WERI-Rb-1 (cell line): ENCODE results near the gene PDE10A.

Experiments used
- DNase-seq: peaks from one replicate; pipeline ENCODE4 v3.0.0-alpha.2; 2020
- H3K27ac ChIP-seq: fragments of 250-450 bp; sonication (Bioruptor Pico); 2 replicates; pipeline ENCODE4 v1.5.1; 2020; ENCODE audit warnings: mild to moderate bottlenecking, moderate library complexity
- H3K27me3 ChIP-seq: fragments of 250-450 bp; sonication (Bioruptor Pico); 2 replicates; pipeline ENCODE4 v1.5.1; 2021; ENCODE audit warnings: mild to moderate bottlenecking, low read depth, moderate library complexity; ENCODE audit not compliant: insufficient read depth, severe bottlenecking
- H3K36me3 ChIP-seq: fragments of 250-450 bp; sonication (Bioruptor Pico); 2 replicates; pipeline ENCODE4 v1.5.1; 2020; ENCODE audit warnings: mild to moderate bottlenecking, moderate library complexity
- H3K4me3 ChIP-seq: 2 replicates; pipeline ENCODE4 v1.5.1; 2011; ENCODE audit warnings: low read depth, mild to moderate bottlenecking, control low read depth, low read length
- H3K9me3 ChIP-seq: fragments of 250-450 bp; sonication (Bioruptor Pico); 2 replicates; pipeline ENCODE4 v1.5.1; 2021; ENCODE audit warnings: mild to moderate bottlenecking, moderate library complexity; ENCODE audit not compliant: severe bottlenecking
- CTCF ChIP-seq: IDR thresholded peaks from 2 replicates; pipeline ENCODE4 v1.5.1; 2011; ENCODE audit warnings: low read depth, mild to moderate bottlenecking, control low read depth, inconsistent platforms, low read length

The PDE10A gene

GRCh38 chr6:165644586-165645266 is 18.3 kb downstream of the PDE10A start:
- H3K4me3 ChIP-seq: no peak overlapping the region

GRCh38 chr6:165643015-165643414 is 20.0 kb downstream of the PDE10A start:
- Histone ChIP-seq H3K9me3 (no peaks in the 10 kb centered on the region), H3K27me3 (peaks cover 72% of the 10 kb centered on the region), H3K4me3 (no peak overlapping the region), H3K36me3 (no peaks in the 10 kb centered on the region), H3K27ac (no peak overlapping the region)
- no peak for TF ChIP-seq CTCF
- no peak for DNase-seq

More at GRCh38 chr6:165644586-165645266, 18.3 kb downstream of the PDE10A start:
- Histone ChIP-seq H3K9me3 (no peaks in the 10 kb centered on the region), H3K27ac (no peak overlapping the region), H3K27me3 (peaks cover 81% of the 10 kb centered on the region), H3K36me3 (no peaks in the 10 kb centered on the region)
- no peak for TF ChIP-seq CTCF
- DNase-seq: no peak

- no peak for TF ChIP-seq CTCF
- no peak for DNase-seq
- no peaks in the 10 kb centered on the region for H3K36me3 ChIP-seq
- H3K9me3 ChIP-seq: no peaks in the 10 kb centered on the region
- H3K4me3 ChIP-seq: no peak overlapping the region
- H3K27ac ChIP-seq: no peak overlapping the region
- H3K27me3 ChIP-seq: peaks cover 74% of the 10 kb centered on the region
Observed at GRCh38 chr6:165641672-165642156, 21.3 kb downstream of the PDE10A start.

GRCh38 chr6:165640806-165641205 is 22.2 kb downstream of the PDE10A start:
- TF ChIP-seq CTCF: no peak
- DNase-seq: no peak
- H3K27ac ChIP-seq: no peak overlapping the region
- H3K27me3 ChIP-seq: peaks cover 73% of the 10 kb centered on the region
- no peak overlapping the region for H3K4me3 ChIP-seq
- no peaks in the 10 kb centered on the region for H3K9me3 ChIP-seq
- no peaks in the 10 kb centered on the region for H3K36me3 ChIP-seq

DNA sequence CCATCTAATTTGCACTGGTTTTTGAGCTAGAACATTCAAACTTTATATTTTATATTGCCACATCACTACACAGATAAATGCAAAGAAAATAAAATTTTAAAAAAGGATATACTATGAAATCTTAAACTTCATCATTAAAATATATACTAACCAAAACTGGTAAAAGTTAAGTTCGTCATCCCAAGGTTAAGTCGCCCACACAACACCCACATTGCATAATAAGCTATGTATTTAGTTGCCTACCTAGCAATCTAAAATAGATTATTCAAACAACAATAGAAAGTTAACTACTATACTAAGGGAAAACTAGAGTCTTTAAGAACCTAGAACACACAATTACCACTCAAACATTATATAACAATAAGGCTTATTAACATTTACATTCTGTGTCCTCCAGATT is 24.5 kb downstream of the PDE10A start:
- no peak overlapping the region for H3K4me3 ChIP-seq
- H3K9me3 ChIP-seq: no peaks in the 10 kb centered on the region
- peaks cover 75% of the 10 kb centered on the region for H3K27me3 ChIP-seq
- no peak overlapping the region for H3K27ac ChIP-seq
- no peaks in the 10 kb centered on the region for H3K36me3 ChIP-seq
- DNase-seq: no peak
- no peak for TF ChIP-seq CTCF

- H3K27me3 ChIP-seq: peaks cover 77% of the 10 kb centered on the region
- no peaks in the 10 kb centered on the region for H3K9me3 ChIP-seq
- no peaks in the 10 kb centered on the region for H3K36me3 ChIP-seq
- TF ChIP-seq CTCF: no peak
- H3K4me3 ChIP-seq: no peak overlapping the region
- no peak for DNase-seq
- H3K27ac ChIP-seq: no peak overlapping the region
Observed at GRCh38 chr6:165637586-165637985, 25.5 kb downstream of the PDE10A start.
